Activated CD8-positive, alpha-beta memory T cell treated with anti-CD3 and anti-CD28 coated beads for 4 hours (primary cell): ENCODE data around the gene ZKSCAN3.
"Not testable (repeated sequence)": the region's sequence is repeated elsewhere in the genome, so short reads cannot be mapped to it uniquely, and the experiment has no call there.

ENCODE experiments used
- DNase-seq, 2 donors: peaks; one replicate each; pipeline ENCODE4 v3.0.0-alpha.2; 2020; ENCODE audit warnings: low read depth in 2 of 2

Gene ZKSCAN3

DNA sequence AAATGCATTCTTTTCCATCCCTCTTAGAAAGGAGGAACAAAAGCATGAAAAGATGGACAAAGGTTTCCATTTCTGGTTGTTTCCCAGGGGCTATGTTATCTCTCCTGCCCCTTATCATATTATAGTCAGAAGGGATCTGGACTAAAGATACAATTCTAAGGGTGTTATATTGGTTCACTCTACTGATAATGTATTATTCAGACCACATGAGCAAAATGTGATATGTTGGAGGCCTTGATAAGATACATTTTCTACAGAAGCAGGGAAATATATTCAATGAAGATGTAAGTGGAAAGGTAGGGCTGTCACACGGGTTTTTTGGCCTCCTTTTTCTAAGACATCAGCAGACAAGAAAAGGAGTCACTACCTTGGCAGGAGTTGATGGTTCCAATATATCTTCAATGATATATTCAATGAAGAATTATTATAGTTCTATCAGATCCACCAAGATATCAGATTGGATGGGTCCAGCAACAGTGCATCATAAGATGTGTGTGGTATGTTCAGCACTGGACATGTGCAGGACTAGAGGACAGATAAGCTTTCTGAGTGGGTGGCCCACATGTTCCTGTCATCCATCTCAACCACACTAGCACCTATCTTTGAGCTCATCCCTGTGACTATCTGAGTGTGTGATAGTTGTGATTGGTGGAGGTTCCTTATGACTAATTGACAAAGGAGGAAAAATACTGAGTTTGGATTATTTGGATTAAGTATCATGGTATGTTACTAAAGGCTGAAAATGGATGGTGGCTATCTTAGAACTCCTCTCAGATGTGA lies 5.7 kb upstream of the ZKSCAN3 start:
- DNase-seq, result no peak

DNA sequence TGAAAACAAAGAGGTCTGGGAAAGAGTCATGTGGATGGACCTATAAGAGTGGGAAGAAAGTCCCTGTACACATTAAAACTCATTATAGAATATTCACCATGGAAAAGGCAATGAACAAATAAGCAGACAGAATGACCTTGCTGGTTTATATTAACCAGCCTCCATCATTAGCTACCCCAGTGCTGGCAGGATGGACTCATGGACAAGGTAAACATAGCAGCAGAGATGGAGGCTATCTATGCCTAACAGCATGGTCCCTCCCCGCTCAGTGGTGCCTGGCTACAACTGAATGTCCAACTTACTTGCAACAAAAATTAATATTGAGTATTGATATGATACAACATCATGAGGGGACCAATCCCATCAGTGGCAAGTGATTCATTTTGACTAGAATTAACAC lies 4.5 kb upstream of the ZKSCAN3 start:
- DNase-seq, result no peak

GRCh38 chr6:28347119-28347518 lies 2.6 kb upstream of the ZKSCAN3 start:
- DNase-seq, result no peak

GRCh38 chr6:28349344-28349891 lies 329 bp upstream of the ZKSCAN3 start:
- no peak for DNase-seq

DNA sequence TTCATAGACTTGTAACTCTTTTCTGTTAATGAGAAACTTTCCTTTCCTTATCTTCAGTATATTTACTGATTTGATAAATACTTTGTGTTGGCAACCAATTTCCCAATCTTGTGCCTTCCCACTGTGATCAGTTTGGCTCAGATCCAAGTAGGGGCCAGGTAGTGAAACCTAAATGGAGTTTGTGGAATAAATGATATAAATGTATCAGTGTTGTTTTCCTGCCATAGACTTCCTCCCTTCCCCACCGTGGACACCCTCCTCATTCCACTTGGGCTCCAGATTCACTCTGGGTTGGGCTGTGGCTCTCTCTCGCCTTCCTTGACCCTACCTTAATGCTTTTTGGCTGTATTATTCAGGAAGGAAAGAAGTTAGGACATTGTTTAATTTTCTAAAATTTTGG lies 1.3 kb downstream of the ZKSCAN3 start:
- no peak for DNase-seq

DNA sequence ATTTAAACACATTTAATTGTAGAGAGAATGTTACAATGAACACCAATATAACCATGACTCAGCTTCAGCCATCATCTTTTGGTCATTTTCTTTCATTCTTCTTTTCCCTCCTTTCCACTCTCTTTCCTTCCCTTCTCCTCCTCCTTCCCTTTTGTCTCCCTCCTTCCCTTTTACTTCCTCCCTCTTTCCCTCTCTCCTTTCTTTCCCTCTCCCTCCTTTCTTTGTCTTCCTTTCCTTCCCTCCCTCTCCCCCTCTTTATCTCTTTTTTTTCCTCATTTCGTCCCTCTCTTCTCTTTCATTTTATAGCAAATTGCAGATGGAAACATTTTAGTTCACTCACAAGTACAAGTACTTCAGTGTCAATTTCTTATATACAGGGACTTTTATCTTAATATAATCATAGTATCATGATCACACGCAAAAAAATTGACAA lies 1.8 kb downstream of the ZKSCAN3 start:
- no peak for DNase-seq

GRCh38 chr6:28353356-28353755 lies 3.6 kb downstream of the ZKSCAN3 start:
- no peak for DNase-seq

GRCh38 chr6:28353981-28354676 lies 4.4 kb downstream of the ZKSCAN3 start:
- DNase-seq, result no peak

DNA sequence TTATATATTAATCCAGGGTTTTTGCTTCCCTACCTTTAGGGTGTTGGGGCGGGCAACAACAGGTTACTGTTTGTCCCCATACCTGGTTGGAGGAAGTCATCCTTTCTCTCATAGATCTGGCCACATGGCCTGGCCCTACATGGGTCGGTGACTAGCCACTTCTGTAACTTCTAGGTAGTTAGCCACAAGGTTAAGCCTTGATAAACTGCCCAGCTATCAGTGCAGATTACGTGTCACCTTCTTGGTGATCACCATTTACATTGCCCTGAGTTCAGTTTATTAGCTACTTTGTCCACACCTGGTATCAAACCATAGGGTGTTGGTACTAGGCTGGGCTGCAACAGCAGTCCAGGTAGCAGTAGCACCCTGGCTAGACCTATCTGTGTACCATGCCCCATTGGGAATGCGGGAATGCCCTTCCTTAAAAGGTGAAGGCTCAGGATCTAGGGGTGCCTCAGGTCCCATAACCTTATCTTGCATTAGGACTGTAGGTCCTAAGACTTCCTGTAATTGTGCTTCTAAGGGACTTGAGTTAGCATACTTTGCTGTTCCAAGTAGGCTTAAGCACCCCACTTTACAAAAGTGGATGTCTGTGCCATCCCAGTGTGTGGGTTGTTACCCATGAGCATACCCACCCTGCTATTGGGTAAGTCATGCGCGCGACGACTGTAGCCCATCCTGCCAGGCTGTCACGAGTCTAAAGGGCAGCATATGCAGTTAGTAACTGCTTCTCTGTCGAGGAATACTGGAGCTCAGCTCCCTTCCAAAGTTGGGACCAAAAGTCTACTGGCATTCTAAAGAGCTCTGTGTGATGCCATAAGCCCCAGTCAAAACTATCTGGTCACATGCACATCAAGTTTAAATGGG lies 5.2 kb downstream of the ZKSCAN3 start:
- DNase-seq, result no peak

GRCh38 chr6:28355743-28356665 lies 6.3 kb downstream of the ZKSCAN3 start:
- peak; percentile 21 to 27 for DNase-seq

- DNase-seq, result no peak
These were observed 6.9 kb downstream of the ZKSCAN3 start for GRCh38 chr6:28356666-28357020.

DNA sequence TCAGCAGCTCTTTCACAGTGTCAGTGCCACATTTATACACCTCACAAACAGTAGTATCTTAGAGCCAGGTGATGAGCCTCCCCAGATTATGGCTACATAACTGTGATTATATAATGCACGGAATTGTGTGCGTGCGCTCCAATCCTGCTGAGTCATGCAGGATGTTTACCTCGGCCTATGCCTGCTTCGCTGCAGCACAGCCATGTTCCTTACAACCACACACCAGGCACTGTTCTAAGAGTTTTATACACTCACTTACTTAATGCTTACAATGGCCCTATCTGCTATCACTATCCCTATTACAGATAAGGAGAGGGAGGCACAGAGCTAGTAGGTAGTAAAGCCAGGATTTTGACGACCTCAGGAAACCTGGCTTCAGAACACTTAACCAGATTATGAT lies 7.3 kb downstream of the ZKSCAN3 start:
- DNase-seq, result no peak

GRCh38 chr6:28359562-28359961 lies 9.8 kb downstream of the ZKSCAN3 start:
- not testable (repeated sequence) for DNase-seq

DNA sequence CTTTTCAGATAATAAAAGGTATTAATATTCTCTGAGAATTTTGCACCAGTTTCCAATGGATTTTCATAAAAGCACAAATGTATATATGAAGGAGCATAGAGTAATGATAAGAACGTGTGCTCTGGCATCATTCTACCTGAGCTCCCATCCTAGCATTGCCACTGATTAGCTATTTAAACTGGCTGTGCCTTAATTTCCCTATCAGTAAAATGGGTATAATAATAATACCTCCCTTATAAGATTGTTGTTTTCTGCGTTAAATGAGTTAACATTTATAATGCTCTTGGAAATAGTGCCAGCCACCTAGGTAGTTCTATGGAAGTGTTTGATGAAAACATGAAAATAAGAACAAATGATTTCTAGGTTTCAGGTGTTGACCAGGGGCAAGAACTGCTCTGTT lies 11.2 kb downstream of the ZKSCAN3 start:
- no peak for DNase-seq

- not testable (repeated sequence) for DNase-seq
These were observed 15.8 kb downstream of the ZKSCAN3 start for GRCh38 chr6:28365590-28365989.

- DNase-seq, result no peak
These were observed 18.8 kb downstream of the ZKSCAN3 start for GRCh38 chr6:28368522-28368921.

DNA sequence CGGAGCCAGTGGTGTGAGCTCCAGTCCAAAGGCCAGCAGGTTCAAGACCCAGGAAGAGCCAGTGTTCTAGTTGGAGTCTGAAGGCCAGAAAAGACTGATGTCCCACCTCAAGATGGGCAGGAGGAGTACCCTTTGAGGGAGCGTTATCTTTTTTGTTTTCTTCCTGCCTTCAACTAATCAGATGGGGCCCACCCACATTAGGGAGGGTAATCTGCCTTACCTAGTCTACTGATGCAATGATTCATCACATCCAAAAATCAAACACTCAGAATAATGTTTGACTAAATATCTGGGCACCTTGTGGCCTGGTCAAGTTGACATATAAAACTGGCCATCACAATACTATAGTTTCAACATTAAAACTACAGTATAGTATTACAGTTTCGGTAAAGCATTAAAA lies 19.7 kb downstream of the ZKSCAN3 start:
- no peak for DNase-seq

- DNase-seq, result no peak
These were observed 20.7 kb downstream of the ZKSCAN3 start for GRCh38 chr6:28370440-28370839.

GRCh38 chr6:28371280-28371679 lies 21.5 kb downstream of the ZKSCAN3 start:
- no peak for DNase-seq

- no peak for DNase-seq
These were observed 22.1 kb downstream of the ZKSCAN3 start for GRCh38 chr6:28371706-28372451.
